Measurements from ENCODE around the gene PAX8. TPM values are rescaled to one million over a fixed set of nuclear protein-coding genes. Genes with fewer than 3 reads are reported as not detected.

Gene PAX8
- total and polyA plus RNA-seq, 2 donors (not counting 1 experiment from before 2014, with no cell fraction given): 0.45 to 0.64 TPM

DNA sequence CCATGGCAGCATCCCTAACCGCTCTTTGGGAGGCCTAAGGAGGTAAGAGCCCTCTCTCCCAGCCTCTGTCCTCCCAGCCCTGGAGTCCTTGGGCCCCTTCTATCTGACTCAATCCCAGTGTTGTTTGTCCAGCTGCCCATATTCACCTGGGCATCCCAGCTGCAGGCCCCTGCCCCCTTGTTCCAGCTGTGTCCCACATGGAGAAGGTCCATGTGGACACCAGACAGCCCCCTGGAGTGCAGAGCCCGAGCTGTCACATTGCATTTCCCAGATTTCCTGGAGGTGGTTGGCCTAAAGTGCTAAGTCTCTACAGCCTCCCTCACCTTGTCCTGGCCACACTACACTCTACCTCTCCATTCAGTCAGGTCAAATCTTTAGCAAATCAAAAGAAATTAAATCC lies 62.4 kb downstream of the PAX8 start:
- ChIA-PET CTCF (interaction anchor here (0.9 to 2.1 kb wide), 3 partner anchors 12 to 79 kb away, joined by 3 to 10 read pairs (median 4); no protein-coding TSS in a partner anchor), POLR2A (no interaction called here)
- Mint-ChIP-seq H3K27ac (no peak overlapping the region), H3K27me3 (peaks cover 20% of the 10 kb centered on the region), H3K9me3 (ENCODE audit: insufficient read depth) (no peaks in the 10 kb centered on the region), H3K4me1 (peaks cover 15% of the 10 kb centered on the region), H3K4me3 (no peak overlapping the region)
- WGBS (ENCODE audit: insufficient coverage): 96% methylated on average over 2 of the region's 2 CpGs
- intact Hi-C loops (cut with micrococcal nuclease): no loop called here
- Histone ChIP-seq H3K9me3 (ENCODE audit: control extremely low read depth in 1 of 3, control insufficient read depth in 2 of 3, insufficient read depth in 1 of 3, low read length in 2 of 3) (no peaks in the 10 kb centered on the region), H3K4me2 (replicated peaks; ENCODE audit: low read depth, low read length, poor library complexity, severe bottlenecking) (no peak overlapping the region), H3K79me2 (ENCODE audit: control insufficient read depth, insufficient read depth, low read length) (no peaks in the 10 kb centered on the region), H2AFZ (ENCODE audit: insufficient read depth, low read depth, low read length, poor library complexity, severe bottlenecking) (no peak overlapping the region), H3K27me3 (replicated peaks in 1 of 4; ENCODE audit: control extremely low read depth in 1 of 4, control insufficient read depth in 3 of 4, insufficient read depth in 4 of 4, low read length in 3 of 4) (peaks cover 0 to 21% (median 6%) of the 10 kb centered on the region in 4 experiments), H3K36me3 (replicated peaks in 1 of 2; ENCODE audit: control extremely low read depth in 1 of 2, control insufficient read depth in 1 of 2, extremely low read depth in 1 of 2, insufficient read depth in 2 of 2, low read length in 1 of 2) (no peaks in the 10 kb centered on the region), H3K4me3 (ENCODE audit: control extremely low read depth in 1 of 5, extremely low read depth in 1 of 5, insufficient read depth in 1 of 5, low read depth in 2 of 5, low read length in 4 of 5) (no peak overlapping the region), H3K27ac (ENCODE audit: low read length in 2 of 2) (no peak overlapping the region), H4K20me1 (ENCODE audit: control insufficient read depth, insufficient read depth, low read length, poor library complexity, severe bottlenecking) (no peaks in the 10 kb centered on the region), H3K9ac (ENCODE audit: low read length) (no peak overlapping the region), H3K4me1 (ENCODE audit: control insufficient read depth in 2 of 2, insufficient read depth in 2 of 2, low read length in 2 of 2) (peaks cover 10 to 12% of the 10 kb centered on the region in 2 donors)
- no peak for ATAC-seq (ENCODE audit: low read depth)
- TF ChIP-seq CTCF (IDR thresholded peaks at IDR 0.05) (no peak), EZH2 (IDR thresholded peaks at IDR 0.05; ENCODE audit: borderline replicate concordance, insufficient read depth, low read depth, low read length, poor library complexity, severe bottlenecking) (no peak)
- DNase-seq: no peak

DNA sequence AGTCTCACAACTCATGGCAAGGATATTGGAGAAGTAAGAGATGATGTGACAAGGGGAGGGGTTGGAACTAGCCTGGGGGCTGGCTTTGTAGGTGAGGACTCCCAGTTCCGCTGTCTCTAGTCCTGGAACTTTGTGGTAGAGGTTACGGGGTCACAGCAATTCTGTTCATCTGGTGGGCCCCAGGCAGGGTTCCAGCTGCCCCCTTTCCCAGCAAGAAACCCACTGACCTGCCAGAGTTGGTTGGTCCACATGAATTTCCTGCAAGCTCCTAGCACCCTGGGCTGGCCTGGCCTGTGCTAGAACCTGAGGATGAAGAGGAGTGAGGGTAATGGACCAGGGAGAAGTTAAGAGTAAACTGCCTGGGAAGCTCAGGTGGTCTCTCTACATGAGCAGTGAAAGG lies 63.7 kb downstream of the PAX8 start:
- TF ChIP-seq CTCF (IDR thresholded peaks at IDR 0.05) (no peak), EZH2 (IDR thresholded peaks at IDR 0.05; ENCODE audit: borderline replicate concordance, insufficient read depth, low read depth, low read length, poor library complexity, severe bottlenecking) (no peak)
- ATAC-seq (ENCODE audit: low read depth) (no peak), DNase-seq (no peak)
- no peak overlapping the region for H3K27ac Mint-ChIP-seq
- H3K9me3 Mint-ChIP-seq (ENCODE audit: insufficient read depth): no peaks in the 10 kb centered on the region
- Histone ChIP-seq H3K79me2 (ENCODE audit: control insufficient read depth, insufficient read depth, low read length) (no peaks in the 10 kb centered on the region), H3K9me3 (ENCODE audit: control extremely low read depth in 1 of 3, control insufficient read depth in 2 of 3, insufficient read depth in 1 of 3, low read length in 2 of 3) (no peaks in the 10 kb centered on the region), H3K4me3 (ENCODE audit: control extremely low read depth in 1 of 5, extremely low read depth in 1 of 5, insufficient read depth in 1 of 5, low read depth in 2 of 5, low read length in 4 of 5) (no peak overlapping the region), H3K4me2 (replicated peaks; ENCODE audit: low read depth, low read length, poor library complexity, severe bottlenecking) (no peak overlapping the region), H3K27ac (ENCODE audit: low read length in 2 of 2) (no peak overlapping the region), H4K20me1 (ENCODE audit: control insufficient read depth, insufficient read depth, low read length, poor library complexity, severe bottlenecking) (no peaks in the 10 kb centered on the region), H2AFZ (ENCODE audit: insufficient read depth, low read depth, low read length, poor library complexity, severe bottlenecking) (no peak overlapping the region), H3K27me3 (replicated peaks in 1 of 4; ENCODE audit: control extremely low read depth in 1 of 4, control insufficient read depth in 3 of 4, insufficient read depth in 4 of 4, low read length in 3 of 4) (peaks cover 0 to 21% (median 6%) of the 10 kb centered on the region in 4 experiments), H3K4me1 (ENCODE audit: control insufficient read depth in 2 of 2, insufficient read depth in 2 of 2, low read length in 2 of 2) (peaks cover 10 to 12% of the 10 kb centered on the region in 2 donors), H3K9ac (ENCODE audit: low read length) (no peak overlapping the region), H3K36me3 (replicated peaks in 1 of 2; ENCODE audit: control extremely low read depth in 1 of 2, control insufficient read depth in 1 of 2, extremely low read depth in 1 of 2, insufficient read depth in 2 of 2, low read length in 1 of 2) (no peaks in the 10 kb centered on the region)
- H3K4me3 Mint-ChIP-seq: no peak overlapping the region
- ChIA-PET POLR2A (no interaction called here), CTCF (interaction anchor here (1.2 kb wide), 1 partner anchor 11 kb away, joined by 5 read pairs; no protein-coding TSS in a partner anchor)
- 100% methylated on average over 2 of the region's 2 CpGs for WGBS (ENCODE audit: insufficient coverage)
- intact Hi-C loops (cut with micrococcal nuclease): no loop called here
- peaks cover 20% of the 10 kb centered on the region for H3K27me3 Mint-ChIP-seq
- peaks cover 15% of the 10 kb centered on the region for H3K4me1 Mint-ChIP-seq
